GM12878 (cell line): ENCODE measurements around the gene UROC1. TPM values are rescaled to one million over a fixed set of nuclear protein-coding genes. Genes with fewer than 3 reads are reported as not detected.

Experiments used
- ATAC-seq: fragments of 200-7000 bp; cut with Tn5 transposase; 3 replicates; pipeline ENCODE4 v1.9.1; 2020; ENCODE audit warnings: mild to moderate bottlenecking, moderate library complexity
- BruUV-seq: library from RNA; stranded (reverse); fragments of 400-500 nt; replicated peaks from 2 replicates; lab custom pipeline; 2021; lab: Mats Ljungman, UMichigan
- CTCF ChIA-PET: fragments of 300-600 bp; sonication (Branson Sonifier 250); formaldehyde crosslinking; extraction: SDS; loops from one replicate; lab custom pipeline; 2021; ENCODE audit warnings: inconsistent platforms; lab: Yijun Ruan, JAX
- POLR2A ChIA-PET: fragments of 350-600 bp; formaldehyde crosslinking; extraction: SDS; loops from one replicate; lab custom pipeline; 2021; ENCODE audit warnings: inconsistent platforms; lab: Charles Lee
- RAD21 ChIA-PET: fragments of 300-600 bp; sonication (Branson Sonifier 250); formaldehyde crosslinking; loops from one replicate; lab custom pipeline; 2023; ENCODE audit warnings: antibody characterized with exemption; ENCODE audit not compliant: unreplicated experiment; lab: Charles Lee
- SMC1A ChIA-PET: fragments of 300-600 bp; sonication (Branson Sonifier 250); formaldehyde crosslinking; loops from one replicate; lab custom pipeline; 2023; ENCODE audit not compliant: unreplicated experiment, uncharacterized antibody; lab: Charles Lee
- DNase-seq: peaks from one replicate; pipeline ENCODE4 v3.0.0-alpha.2; 2011; ENCODE audit warnings: low read depth, low spot score
- FAIRE-seq: peaks from 3 replicates; lab custom pipeline; 2011; peaks lifted over from hg19 to GRCh38; lab: Jason Lieb, UNC
- H2AFZ ChIP-seq: 2 replicates; pipeline ENCODE4 v1.6.0; 2011; ENCODE audit warnings: low read depth, low read length, control low read depth; ENCODE audit not compliant: control insufficient read depth
- H3K27ac ChIP-seq: 2 replicates; pipeline ENCODE4 v1.5.1; 2011; ENCODE audit warnings: control low read depth; ENCODE audit not compliant: control insufficient read depth, insufficient read depth
- H3K27me3 ChIP-seq, 2 experiments: replicated peaks in 1 of 2; 2 replicates each; pipeline versions ENCODE4 v1.6.0 to v1.6.1; 2011; ENCODE audit warnings: low read length in 1 of 2; ENCODE audit not compliant: control insufficient read depth in 2 of 2, insufficient read depth in 2 of 2
- H3K36me3 ChIP-seq, 2 experiments: 2 replicates each; pipeline ENCODE4 v1.5.1; 2011; ENCODE audit warnings: low read length in 1 of 2; ENCODE audit not compliant: control insufficient read depth in 2 of 2, insufficient read depth in 2 of 2
- H3K4me1 ChIP-seq: 2 replicates; pipeline ENCODE4 v1.6.1; 2011; ENCODE audit warnings: mild to moderate bottlenecking, low read length, moderate library complexity, mixed read lengths; ENCODE audit not compliant: control insufficient read depth, insufficient read depth
- H3K4me2 ChIP-seq: 2 replicates; pipeline ENCODE4 v1.6.0; 2011; ENCODE audit warnings: control low read depth; ENCODE audit not compliant: control insufficient read depth, insufficient read depth
- H3K4me3 ChIP-seq: fragments of 200-600 bp; sonication (generic); 2 replicates; pipeline ENCODE4 v1.5.1; 2016
- H3K79me2 ChIP-seq: 2 replicates; pipeline ENCODE4 v1.6.0; 2011; ENCODE audit warnings: low read length; ENCODE audit not compliant: control insufficient read depth, insufficient read depth
- H3K9ac ChIP-seq: 2 replicates; pipeline ENCODE4 v1.8.0; 2011; ENCODE audit warnings: low read length, control low read depth, mixed read lengths; ENCODE audit not compliant: control insufficient read depth, insufficient read depth
- H3K9me3 ChIP-seq: replicated peaks from 3 replicates; pipeline ENCODE4 v1.5.1; 2011; ENCODE audit warnings: mild to moderate bottlenecking, low read length; ENCODE audit not compliant: control insufficient read depth, insufficient read depth
- H4K20me1 ChIP-seq: 2 replicates; pipeline ENCODE4 v1.6.0; 2011; ENCODE audit not compliant: control insufficient read depth, insufficient read depth
- ATF2 ChIP-seq: IDR thresholded peaks from 2 replicates; pipeline ENCODE4 v1.6.1; 2012; ENCODE audit warnings: low read length, inconsistent platforms
- ATF3 ChIP-seq: IDR thresholded peaks from 2 replicates; pipeline ENCODE4 v1.6.1; 2011; ENCODE audit warnings: low read depth, mild to moderate bottlenecking, low read length, moderate library complexity, borderline replicate concordance; ENCODE audit errors: extremely low read depth
- CEBPB ChIP-seq, 2 experiments: fragments of 150-350 bp in 1 of 2; IDR thresholded peaks; 2 replicates each; pipeline ENCODE4 v1.6.1; 2012 to 2014; ENCODE audit warnings: low read depth in 2 of 2, low read length in 2 of 2, borderline replicate concordance in 1 of 2, inconsistent platforms in 1 of 2
- CHD1 ChIP-seq: IDR thresholded peaks from 2 replicates; pipeline ENCODE4 v1.6.1; 2012; ENCODE audit warnings: low read depth, low read length, improper control_type of control experiment
- CTCF ChIP-seq, 3 experiments: IDR thresholded peaks in 2 of 3; conservative IDR thresholded peaks in 1 of 3; 2 replicates each; pipeline ENCODE4 v1.5.1; 2011; ENCODE audit warnings: low read depth in 3 of 3, low read length in 3 of 3, mild to moderate bottlenecking in 3 of 3, control low read depth in 2 of 3, moderate library complexity in 2 of 3, inconsistent platforms in 1 of 3, mixed read lengths in 1 of 3; ENCODE audit not compliant: control insufficient read depth in 2 of 3, insufficient read depth in 1 of 3; ENCODE audit errors: extremely low read depth in 1 of 3
- CUX1 ChIP-seq: IDR thresholded peaks from 2 replicates; pipeline ENCODE4 v1.6.1; 2012; ENCODE audit warnings: improper control_type of control experiment, low read depth, low read length; ENCODE audit not compliant: insufficient replicate concordance
- HDAC2 ChIP-seq: fragments of 200-600 bp; sonication (generic); IDR thresholded peaks from 2 replicates; pipeline ENCODE4 v1.6.1; 2017
- MEF2B ChIP-seq: fragments of 450-650 bp; IDR thresholded peaks from 2 replicates; pipeline ENCODE4 v1.6.1; 2018; ENCODE audit warnings: mild to moderate bottlenecking, moderate library complexity; ENCODE audit not compliant: partially characterized antibody, poor library complexity, severe bottlenecking
- ZBTB11 ChIP-seq: fragments of 450-650 bp; formaldehyde crosslinking; IDR thresholded peaks from 2 replicates; pipeline ENCODE4 v1.5.0; 2022; ENCODE audit warnings: mild to moderate bottlenecking, missing genetic modification characterization
- ZNF274 ChIP-seq: IDR thresholded peaks from one replicate; pipeline ENCODE4 v1.8.0; 2011; ENCODE audit not compliant: insufficient read length, insufficient read depth
- ZZZ3 ChIP-seq: IDR thresholded peaks from 2 replicates; pipeline ENCODE4 v1.6.1; 2011; ENCODE audit warnings: low read depth; ENCODE audit not compliant: control insufficient read depth, insufficient read length
- WGBS: methylation state at CpG from one replicate; pipeline ENCODE4 v1.1.6; 2016; ENCODE audit warnings: low lambda C conversion rate; ENCODE audit not compliant: insufficient replicate concordance, insufficient coverage; ENCODE audit errors: missing lambda C conversion rate; 5-methylcytosine and 5-hydroxymethylcytosine counted together
- in situ Hi-C: fragments of 300-500 bp; cut with MboI; formaldehyde crosslinking; loops from 9 replicates; pipeline ENCODE4 v1.14.3; 2018; ENCODE audit warnings: mixed read lengths
- intact Hi-C: fragments of 100-400 bp; cut with micrococcal nuclease; formaldehyde crosslinking; loops from one replicate; pipeline ENCODE4 v1.14.2; 2022; ENCODE audit not compliant: unreplicated experiment
- polyA plus RNA-seq, 11 experiments: library from polyadenylated mRNA; depleted of rRNA in 4 of 11; unstranded in 6 of 11; stranded (reverse) in 5 of 11; fragments of >200 nt; fragmentation: Nextera tagmentation in 4 of 11; fragmentation: Illumina TruSeq in 1 of 11; extraction: Ambion mirVana in 4 of 11; extraction: Trizol in 1 of 11; gene quantifications; 1 replicate in 1 of 11; 2 replicates in 10 of 11; pipeline versions ENCODE4 v1.2.1 to v1.2.3, GENCODE V29; 2011 to 2016; ENCODE audit warnings: inconsistent platforms in 2 of 11, missing spikeins in 2 of 11, low read depth in 1 of 11
- total RNA-seq, 4 experiments: library from RNA; depleted of rRNA in 3 of 4; stranded (reverse); fragments of >200 nt in 3 of 4; fragmentation: Illumina TruSeq in 1 of 4; extraction: Trizol in 1 of 4; gene quantifications; 2 replicates each; pipeline versions ENCODE4 v1.2.1 to v1.2.3, GENCODE V29; 2013 to 2021

UROC1 gene
- total and polyA plus RNA-seq, 10 of the 15 experiments (the other 5 are each of a cell fraction or from before 2014, with no cell fraction given), result 0.04 TPM; not detected in 9

GRCh38 chr3:126456211-126456610, 61.4 kb downstream of the UROC1 start:
- H3K4me2 ChIP-seq, result no peak overlapping the region
- WGBS, result 74% methylated on average over 4 of the region's 4 CpGs
- no peaks in the 10 kb centered on the region for H3K9me3 ChIP-seq
- H3K27ac ChIP-seq, result no peak overlapping the region
- H3K79me2 ChIP-seq, result no peaks in the 10 kb centered on the region
- FAIRE-seq (no peak), DNase-seq (no peak), ATAC-seq (no peak)
- POLR2A ChIA-PET, result no interaction called here
- H3K4me1 ChIP-seq, result no peaks in the 10 kb centered on the region
- no peak overlapping the region for H3K9ac ChIP-seq
- RAD21 ChIA-PET, result no interaction called here
- intact Hi-C loops, result no loop called here
- H2AFZ ChIP-seq, result no peak overlapping the region
- CTCF ChIA-PET, result no interaction called here
- H4K20me1 ChIP-seq, result no peaks in the 10 kb centered on the region
- no peak overlapping the region for H3K4me3 ChIP-seq
- SMC1A ChIA-PET, result interaction anchor here (0.6 to 1.1 kb wide), 2 partner anchors 15 to 554 kb away, joined by 3 read pairs; no protein-coding TSS in a partner anchor
- peaks cover 9 to 47% of the 10 kb centered on the region in 2 experiments for H3K36me3 ChIP-seq
- in situ Hi-C loops, result no loop called here
- BruUV-seq, result no TSS peak
- H3K27me3 ChIP-seq, result no peaks in the 10 kb centered on the region
- TF ChIP-seq CUX1, result no peak
- TF ChIP-seq CTCF (IDR thresholded peaks at IDR 0.05 in 2 of 3, conservative IDR thresholded peaks at IDR 0.05 in 1 of 3; ENCODE audit: control insufficient read depth in 2 of 3, extremely low read depth in 1 of 3, insufficient read depth in 1 of 3, low read depth in 3 of 3, low read length in 3 of 3), result no peak
- no peak for TF ChIP-seq ATF3
- no peak for TF ChIP-seq ZZZ3
- no peak for TF ChIP-seq HDAC2
- TF ChIP-seq CEBPB (IDR thresholded peaks at IDR 0.05; ENCODE audit: borderline replicate concordance in 1 of 2, low read depth in 2 of 2, low read length in 2 of 2), result no peak
- TF ChIP-seq ZBTB11 (CRISPR knock-in tag), result no peak
- no peak for TF ChIP-seq CHD1
- TF ChIP-seq ATF2, result no peak
- TF ChIP-seq ZNF274, result no peak
- TF ChIP-seq MEF2B, result no peak
